WI38 (cell line): ENCODE data around the gene SRC.

ENCODE experiments used
- H3K4me3 ChIP-seq: 2 replicates; pipeline ENCODE4 v1.5.1; 2011; ENCODE audit warnings: low read depth, mild to moderate bottlenecking, control low read depth, low read length
- CTCF ChIP-seq: IDR thresholded peaks from 2 replicates; pipeline ENCODE4 v1.5.1; 2012; ENCODE audit warnings: low read depth, mild to moderate bottlenecking, control low read depth, low read length

Gene SRC

GRCh38 chr20:37394543-37395409 lies 48.8 kb downstream of the SRC start:
- no peak for TF ChIP-seq CTCF
- no peak overlapping the region for H3K4me3 ChIP-seq

GRCh38 chr20:37395410-37395797 lies 49.5 kb downstream of the SRC start:
- no peak overlapping the region for H3K4me3 ChIP-seq
- TF ChIP-seq CTCF = no peak

- no peak overlapping the region for H3K4me3 ChIP-seq
- no peak for TF ChIP-seq CTCF
Measured at GRCh38 chr20:37395921-37396415, 50.0 kb downstream of the SRC start.

- no peak overlapping the region for H3K4me3 ChIP-seq
Measured at GRCh38 chr20:37396416-37397075, 50.6 kb downstream of the SRC start.

GRCh38 chr20:37397076-37397953 lies 51.4 kb downstream of the SRC start:
- TF ChIP-seq CTCF = no peak
- no peak overlapping the region for H3K4me3 ChIP-seq

More at GRCh38 chr20:37396416-37397075, 50.6 kb downstream of the SRC start:
- TF ChIP-seq CTCF = no peak

GRCh38 chr20:37397954-37398749 lies 52.2 kb downstream of the SRC start:
- no peak overlapping the region for H3K4me3 ChIP-seq
- TF ChIP-seq CTCF = no peak
